KOPT-K1 (cell line): ENCODE results near the gene POU5F1.

ENCODE experiments used
- H3K27ac ChIP-seq: fragments of 200-600 bp; sonication (generic); 2 replicates; pipeline ENCODE4 v1.5.1; 2016; ENCODE audit warnings: antibody characterized with exemption, mild to moderate bottlenecking, low read depth, low read length; ENCODE audit not compliant: poor library complexity, severe bottlenecking
- H3K36me3 ChIP-seq: fragments of 200-600 bp; sonication (generic); 2 replicates; pipeline ENCODE4 v1.5.1; 2017; ENCODE audit warnings: antibody characterized with exemption, mild to moderate bottlenecking, low read length, moderate library complexity; ENCODE audit not compliant: insufficient read depth
- H3K9me3 ChIP-seq: fragments of 200-600 bp; sonication (generic); 2 replicates; pipeline ENCODE4 v1.5.1; 2017; ENCODE audit warnings: antibody characterized with exemption, low read length, mild to moderate bottlenecking; ENCODE audit not compliant: insufficient read depth, poor library complexity, severe bottlenecking

The POU5F1 gene

GRCh38 chr6:31122791-31123706, 47.4 kb downstream of the POU5F1 start:
- no peak overlapping the region for H3K27ac ChIP-seq
- H3K9me3 ChIP-seq: no peaks in the 10 kb centered on the region
- no peaks in the 10 kb centered on the region for H3K36me3 ChIP-seq

GRCh38 chr6:31121131-31121790, 49.2 kb downstream of the POU5F1 start:
- H3K9me3 ChIP-seq: no peaks in the 10 kb centered on the region
- H3K27ac ChIP-seq: no peak overlapping the region
- H3K36me3 ChIP-seq: no peaks in the 10 kb centered on the region

GRCh38 chr6:31120151-31120915, 50.1 kb downstream of the POU5F1 start, which contains the start of gene CDSN:
Gene CDSN (minus strand): TSS chr6:31120446. CDS start chr6:31120419, 27 bp downstream.
- H3K27ac ChIP-seq: no peak within 1 kb of the TSS
- no peaks in the 10 kb centered on the region for H3K9me3 ChIP-seq
- H3K36me3 ChIP-seq: no peaks in the 10 kb centered on the region

- no peak overlapping the region for H3K27ac ChIP-seq
- H3K36me3 ChIP-seq: no peaks in the 10 kb centered on the region
- no peaks in the 10 kb centered on the region for H3K9me3 ChIP-seq
These were observed 52.3 kb downstream of the POU5F1 start for GRCh38 chr6:31118178-31118577.

GRCh38 chr6:31116661-31117385, 53.7 kb downstream of the POU5F1 start:
- Histone ChIP-seq H3K36me3 (no peaks in the 10 kb centered on the region), H3K27ac (no peak overlapping the region), H3K9me3 (no peaks in the 10 kb centered on the region)

GRCh38 chr6:31115941-31116560, 54.4 kb downstream of the POU5F1 start:
- Histone ChIP-seq H3K36me3 (no peaks in the 10 kb centered on the region), H3K9me3 (no peaks in the 10 kb centered on the region), H3K27ac (no peak overlapping the region)

GRCh38 chr6:31114970-31115849, 55.3 kb downstream of the POU5F1 start:
- H3K9me3 ChIP-seq: no peaks in the 10 kb centered on the region
- no peaks in the 10 kb centered on the region for H3K36me3 ChIP-seq
- H3K27ac ChIP-seq: no peak overlapping the region

- H3K36me3 ChIP-seq: no peaks in the 10 kb centered on the region
- no peaks in the 10 kb centered on the region for H3K9me3 ChIP-seq
- H3K27ac ChIP-seq: no peak within 1 kb of the TSS
These were observed 56.0 kb downstream of the POU5F1 start, which contains the start of gene PSORS1C1 for GRCh38 chr6:31114541-31114878. Gene PSORS1C1 (plus strand): TSS chr6:31114800. CDS start chr6:31129633, 14,833 bp downstream.
